GM18498 (cell line): ENCODE results near the gene CELF2.

Source experiments
- ATAC-seq: cut with Tn5 transposase; IDR thresholded peaks from one replicate; pipeline ENCODE4 v1.9.1; 2021; ENCODE audit warnings: mild to moderate bottlenecking, moderate library complexity; ENCODE audit not compliant: unreplicated experiment

Gene CELF2

GRCh38 chr10:11242443-11243387 is 225.0 kb downstream of the CELF2 start:
- ATAC-seq, result peak; percentile 59

- ATAC-seq, result no peak
These were observed 226.0 kb downstream of the CELF2 start for GRCh38 chr10:11243425-11244222.

GRCh38 chr10:11245095-11245479 is 227.4 kb downstream of the CELF2 start:
- ATAC-seq, result peak; percentile 10

- peak; percentile 36 for ATAC-seq
These were observed 227.8 kb downstream of the CELF2 start for GRCh38 chr10:11245510-11245909.

GRCh38 chr10:11245981-11246590 is 228.4 kb downstream of the CELF2 start:
- no peak for ATAC-seq

GRCh38 chr10:11246752-11247467 is 229.2 kb downstream of the CELF2 start:
- ATAC-seq, result peak; percentile 30

- no peak for ATAC-seq
These were observed 231.6 kb downstream of the CELF2 start for GRCh38 chr10:11249152-11249807.

GRCh38 chr10:11249808-11250195 is 232.1 kb downstream of the CELF2 start:
- no peak for ATAC-seq

- no peak for ATAC-seq
These were observed 232.6 kb downstream of the CELF2 start for GRCh38 chr10:11250304-11250703.

GRCh38 chr10:11252887-11253286 is 235.2 kb downstream of the CELF2 start:
- no peak for ATAC-seq

GRCh38 chr10:11253385-11254002 is 235.8 kb downstream of the CELF2 start:
- no peak for ATAC-seq

GRCh38 chr10:11255156-11255555 is 237.5 kb downstream of the CELF2 start:
- ATAC-seq, result no peak

GRCh38 chr10:11255796-11256444 is 238.2 kb downstream of the CELF2 start:
- ATAC-seq, result no peak

GRCh38 chr10:11256896-11257295 is 239.2 kb downstream of the CELF2 start:
- ATAC-seq, result no peak

- ATAC-seq, result no peak
These were observed 239.9 kb downstream of the CELF2 start for GRCh38 chr10:11257440-11258090.

- ATAC-seq, result no peak
These were observed 242.5 kb downstream of the CELF2 start for GRCh38 chr10:11260170-11260569.

- no peak for ATAC-seq
These were observed 243.5 kb downstream of the CELF2 start for GRCh38 chr10:11261143-11261542.

GRCh38 chr10:11261687-11262493 is 244.2 kb downstream of the CELF2 start:
- no peak for ATAC-seq
